Activated T-helper 1 cell treated with anti-CD3 and anti-CD28 coated beads, Interleukin-12 subunit alpha, Interleukin-12 subunit beta, Interleukin-2, Interleukin-4 antibody, amounts not matched to agents 30 ng/mL and 10 ng/mL and 1 ng/mL, durations not matched to agents 14 hours and 24 hours and 36 hours (primary cell): ENCODE data around the gene GTSE1. TPM values are rescaled to one million over a fixed set of nuclear protein-coding genes. Genes with fewer than 3 reads are reported as not detected.

ENCODE experiments used
- DNase-seq: peaks from one replicate; pipeline ENCODE4 v3.0.0; 2021; ENCODE audit warnings: low spot score
- H3K27ac Mint-ChIP-seq: one replicate; pipeline ENCODE4 v1.8.0; 2021; ENCODE audit warnings: mild to moderate bottlenecking, mixed read lengths
- H3K27me3 Mint-ChIP-seq: one replicate; pipeline ENCODE4 v1.8.0; 2022; ENCODE audit warnings: mild to moderate bottlenecking, moderate library complexity, mixed read lengths; ENCODE audit not compliant: insufficient read depth
- H3K36me3 Mint-ChIP-seq: one replicate; pipeline ENCODE4 v1.8.0; 2021; ENCODE audit warnings: low read depth, mixed read lengths
- H3K4me1 Mint-ChIP-seq: one replicate; pipeline ENCODE4 v1.8.0; 2021; ENCODE audit warnings: low read depth, mixed read lengths
- H3K4me3 Mint-ChIP-seq: one replicate; pipeline ENCODE4 v1.8.0; 2021; ENCODE audit warnings: mild to moderate bottlenecking, moderate library complexity, mixed read lengths
- H3K9me3 Mint-ChIP-seq: one replicate; pipeline ENCODE4 v1.8.0; 2021; ENCODE audit warnings: mixed read lengths
- intact Hi-C: fragments of 100-400 bp; cut with micrococcal nuclease; formaldehyde crosslinking; loops from one replicate; pipeline ENCODE4 v1.15.1; 2024
- total RNA-seq: library from RNA; stranded (reverse); gene quantifications from 2 replicates; pipeline ENCODE4 v1.2.3, GENCODE V29; 2022

GTSE1 gene
- total RNA-seq = 39.0 and 39.9 TPM in 2 replicates

GRCh38 chr22:46296257-46297150 is at the start of gene GTSE1:
TSS of gene GTSE1 (plus strand) at chr22:46296870. CDS start at chr22:46297401, 531 bp downstream.
- H3K27me3 Mint-ChIP-seq = no peaks in the 10 kb centered on the region
- H3K4me1 Mint-ChIP-seq = peaks cover 52% of the 10 kb centered on the region
- H3K36me3 Mint-ChIP-seq = peaks cover 38% of the 10 kb centered on the region
- peak within 1 kb of the TSS; percentile 91 for H3K4me3 Mint-ChIP-seq
- intact Hi-C loops = loop anchor here (1.0 kb wide), 7 partner anchors 29 to 625 kb away; partner anchors contain the start of genes ATXN10, CDPF1 and TRMU
- H3K27ac Mint-ChIP-seq = peak within 1 kb of the TSS; percentile 94
- H3K9me3 Mint-ChIP-seq = no peaks in the 10 kb centered on the region
- peak; percentile 97 for DNase-seq

- Mint-ChIP-seq H3K27ac (no peak overlapping the region), H3K9me3 (no peaks in the 10 kb centered on the region), H3K27me3 (no peaks in the 10 kb centered on the region), H3K4me1 (peaks cover 18% of the 10 kb centered on the region), H3K4me3 (no peak overlapping the region), H3K36me3 (peaks cover 12% of the 10 kb centered on the region)
- intact Hi-C loops = no loop called here
- DNase-seq = no peak
These were observed 49.2 kb upstream of the GTSE1 start for GRCh38 chr22:46247443-46247975.

- Mint-ChIP-seq H3K27ac (peak within 1 kb of the TSS; percentile 74), H3K9me3 (no peaks in the 10 kb centered on the region), H3K4me1 (peaks cover 31% of the 10 kb centered on the region), H3K4me3 (peak within 1 kb of the TSS; percentile 87), H3K36me3 (peaks cover 6% of the 10 kb centered on the region), H3K27me3 (peaks cover 2% of the 10 kb centered on the region)
- intact Hi-C loops = loop anchor here (1.0 to 10.0 kb wide), 8 partner anchors 11 to 578 kb away; partner anchors contain the start of genes ATXN10, GTSE1 and TRMU
- DNase-seq = peak; percentile 93
These were observed 46.5 kb upstream of the GTSE1 start, which contains the start of gene CDPF1 for GRCh38 chr22:46250035-46250782. TSS of gene CDPF1 (minus strand) at chr22:46250293. CDS start at chr22:46248284, 2,009 bp downstream.

GRCh38 chr22:46250783-46251125 is 45.9 kb upstream of the GTSE1 start:
- no peaks in the 10 kb centered on the region for H3K9me3 Mint-ChIP-seq
- peak overlapping the region; percentile 87 for H3K4me3 Mint-ChIP-seq
- intact Hi-C loops = loop anchor here (1.0 to 10.0 kb wide), 8 partner anchors 11 to 578 kb away; partner anchors contain the start of genes ATXN10, GTSE1 and TRMU
- H3K27ac Mint-ChIP-seq = peak overlapping the region; percentile 74
- peaks cover 31% of the 10 kb centered on the region for H3K4me1 Mint-ChIP-seq
- H3K27me3 Mint-ChIP-seq = peaks cover 2% of the 10 kb centered on the region
- DNase-seq = no peak
- peaks cover 3% of the 10 kb centered on the region for H3K36me3 Mint-ChIP-seq

- H3K27me3 Mint-ChIP-seq = peaks cover 2% of the 10 kb centered on the region
- DNase-seq = no peak
- H3K36me3 Mint-ChIP-seq = peaks cover 3% of the 10 kb centered on the region
- H3K4me1 Mint-ChIP-seq = peaks cover 31% of the 10 kb centered on the region
- H3K9me3 Mint-ChIP-seq = no peaks in the 10 kb centered on the region
- H3K4me3 Mint-ChIP-seq = peak overlapping the region; percentile 87
- intact Hi-C loops = loop anchor here (5.0 to 10.0 kb wide), 2 partner anchors 216 to 579 kb away; partner anchors contain the start of gene ATXN10
- peak overlapping the region; percentile 74 for H3K27ac Mint-ChIP-seq
These were observed 45.4 kb upstream of the GTSE1 start for GRCh38 chr22:46251266-46251665.

- peaks cover 31% of the 10 kb centered on the region for H3K4me1 Mint-ChIP-seq
- no peak for DNase-seq
- peaks cover 3% of the 10 kb centered on the region for H3K36me3 Mint-ChIP-seq
- peak overlapping the region; percentile 87 for H3K4me3 Mint-ChIP-seq
- H3K27ac Mint-ChIP-seq = peak overlapping the region; percentile 74
- no peaks in the 10 kb centered on the region for H3K9me3 Mint-ChIP-seq
- H3K27me3 Mint-ChIP-seq = peaks cover 6% of the 10 kb centered on the region
- intact Hi-C loops = loop anchor here (5.0 to 10.0 kb wide), 2 partner anchors 217 to 580 kb away; partner anchors contain the start of gene ATXN10
These were observed 44.8 kb upstream of the GTSE1 start for GRCh38 chr22:46251816-46252380.

GRCh38 chr22:46256358-46256958 is 40.2 kb upstream of the GTSE1 start:
- Mint-ChIP-seq H3K9me3 (no peaks in the 10 kb centered on the region), H3K4me1 (peaks cover 20% of the 10 kb centered on the region), H3K27me3 (peaks cover 41% of the 10 kb centered on the region), H3K27ac (no peak overlapping the region), H3K4me3 (no peak overlapping the region), H3K36me3 (peaks cover 6% of the 10 kb centered on the region)
- no peak for DNase-seq
- intact Hi-C loops = loop anchor here (10.0 kb wide), 1 partner anchor 222 kb away; no protein-coding TSS in a partner anchor

GRCh38 chr22:46259374-46259773 is 37.3 kb upstream of the GTSE1 start:
- intact Hi-C loops = loop anchor here (10.0 kb wide), 1 partner anchor 225 kb away; no protein-coding TSS in a partner anchor
- H3K36me3 Mint-ChIP-seq = peaks cover 3% of the 10 kb centered on the region
- no peak overlapping the region for H3K27ac Mint-ChIP-seq
- DNase-seq = no peak
- peaks cover 59% of the 10 kb centered on the region for H3K27me3 Mint-ChIP-seq
- H3K4me3 Mint-ChIP-seq = no peak overlapping the region
- H3K4me1 Mint-ChIP-seq = peaks cover 8% of the 10 kb centered on the region
- peaks cover under 1% of the 10 kb centered on the region for H3K9me3 Mint-ChIP-seq

- Mint-ChIP-seq H3K4me1 (peaks cover 1% of the 10 kb centered on the region), H3K27ac (no peak overlapping the region), H3K4me3 (no peak overlapping the region), H3K36me3 (peaks cover 3% of the 10 kb centered on the region), H3K9me3 (peaks cover 3% of the 10 kb centered on the region), H3K27me3 (peaks cover 64% of the 10 kb centered on the region)
- intact Hi-C loops = no loop called here
- no peak for DNase-seq
These were observed 36.6 kb upstream of the GTSE1 start for GRCh38 chr22:46260038-46260437.

GRCh38 chr22:46262449-46263215 is 34.0 kb upstream of the GTSE1 start:
- peaks cover 3% of the 10 kb centered on the region for H3K36me3 Mint-ChIP-seq
- no peak for DNase-seq
- H3K4me3 Mint-ChIP-seq = peak overlapping the region; percentile 7
- intact Hi-C loops = no loop called here
- H3K27ac Mint-ChIP-seq = no peak overlapping the region
- peaks cover 67% of the 10 kb centered on the region for H3K27me3 Mint-ChIP-seq
- peaks cover 3% of the 10 kb centered on the region for H3K9me3 Mint-ChIP-seq
- peaks cover 7% of the 10 kb centered on the region for H3K4me1 Mint-ChIP-seq

- peak within 1 kb of the TSS; percentile 35 for H3K4me3 Mint-ChIP-seq
- H3K36me3 Mint-ChIP-seq = peaks cover 3% of the 10 kb centered on the region
- no peak within 1 kb of the TSS for H3K27ac Mint-ChIP-seq
- peaks cover 8% of the 10 kb centered on the region for H3K4me1 Mint-ChIP-seq
- peaks cover 3% of the 10 kb centered on the region for H3K9me3 Mint-ChIP-seq
- intact Hi-C loops = no loop called here
- H3K27me3 Mint-ChIP-seq = peaks cover 62% of the 10 kb centered on the region
- DNase-seq = no peak
These were observed 33.5 kb upstream of the GTSE1 start, which contains the start of gene PKDREJ for GRCh38 chr22:46263216-46263590. TSS of gene PKDREJ (minus strand) at chr22:46263343. CDS start at chr22:46263322, 21 bp downstream.
